OCI-LY7 (cell line): ENCODE measurements around the gene LRRC26.

Experiments used
- CTCF ChIP-seq: fragments of 200-600 bp; sonication (generic); conservative IDR thresholded peaks from 2 replicates; pipeline ENCODE4 v1.5.1; 2014; ENCODE audit warnings: mild to moderate bottlenecking, antibody characterized with exemption, low read length, moderate library complexity, mixed read lengths
- EZH2phosphoT487 ChIP-seq: fragments of 200-600 bp; sonication (generic); IDR thresholded peaks from 2 replicates; pipeline ENCODE4 v1.6.1; 2018; ENCODE audit warnings: low read depth, borderline replicate concordance, mild to moderate bottlenecking, mixed run types, antibody characterized with exemption, low read length, moderate library complexity, mixed read lengths

- no peak for TF ChIP-seq CTCF
- no peak for TF ChIP-seq EZH2phosphoT487
Measured at GRCh38 chr9:137193771-137194170, 23.9 kb upstream of the LRRC26 start.
